WTC11 (cell line): ENCODE results near the gene SOX4. TPM values are rescaled to one million over a fixed set of nuclear protein-coding genes. Genes with fewer than 3 reads are reported as not detected.
A peak's percentile ranks its signal among the peaks of the same experiment; 100 is the strongest.

ENCODE experiments used
- ATAC-seq: fragments of 200-7000 bp; cut with Tn5 transposase; 2 replicates; pipeline ENCODE4 v1.10.0; 2021; ENCODE audit warnings: mild to moderate bottlenecking, moderate library complexity
- CTCF ChIA-PET: fragments of 300-600 bp; sonication (Branson Sonifier 250); formaldehyde crosslinking; loops from one replicate; lab custom pipeline; 2021; ENCODE audit warnings: antibody characterized with exemption; lab: Charles Lee
- POLR2A ChIA-PET: fragments of 350-600 bp; sonication (Branson Sonifier 250); formaldehyde crosslinking; loops from one replicate; lab custom pipeline; 2021; ENCODE audit warnings: antibody characterized with exemption; lab: Charles Lee
- DNase-seq: peaks from one replicate; pipeline ENCODE4 v3.0.0; 2021; ENCODE audit warnings: low spot score
- H3K27ac Mint-ChIP-seq: 2 replicates; pipeline ENCODE4 v1.8.0; 2021; ENCODE audit warnings: mixed read lengths
- H3K27me3 Mint-ChIP-seq: 2 replicates; pipeline ENCODE4 v1.8.0; 2021; ENCODE audit warnings: low read depth, mild to moderate bottlenecking, moderate library complexity, mixed read lengths
- H3K36me3 Mint-ChIP-seq: 2 replicates; pipeline ENCODE4 v1.8.0; 2021; ENCODE audit warnings: mixed read lengths
- H3K4me1 Mint-ChIP-seq: 2 replicates; pipeline ENCODE4 v1.8.0; 2022; ENCODE audit warnings: mixed read lengths
- H3K4me3 Mint-ChIP-seq: 2 replicates; pipeline ENCODE4 v1.8.0; 2021; ENCODE audit warnings: mild to moderate bottlenecking, moderate library complexity, mixed read lengths
- H3K9me3 Mint-ChIP-seq: 2 replicates; pipeline ENCODE4 v1.8.0; 2021; ENCODE audit warnings: mixed read lengths
- CBFB ChIP-seq: sonication (generic); formaldehyde crosslinking; IDR thresholded peaks from 2 replicates; pipeline ENCODE4 v1.8.1; 2022; ENCODE audit warnings: mild to moderate bottlenecking, low read depth, missing genetic modification reagents
- ELF4 ChIP-seq: sonication (generic); formaldehyde crosslinking; IDR thresholded peaks from 2 replicates; pipeline ENCODE4 v1.8.1; 2022; ENCODE audit warnings: low read depth, mild to moderate bottlenecking, moderate library complexity, missing genetic modification reagents
- FOXJ3 ChIP-seq: sonication (generic); formaldehyde crosslinking; IDR thresholded peaks from 2 replicates; pipeline ENCODE4 v1.9.0; 2021; ENCODE audit warnings: missing genetic modification reagents, mild to moderate bottlenecking, borderline replicate concordance
- IRF2 ChIP-seq: sonication (generic); formaldehyde crosslinking; IDR thresholded peaks from 2 replicates; pipeline ENCODE4 v1.8.0; 2022; ENCODE audit warnings: low read depth, missing genetic modification reagents, borderline replicate concordance
- MYBL2 ChIP-seq: sonication (generic); formaldehyde crosslinking; IDR thresholded peaks from 2 replicates; pipeline ENCODE4 v1.8.1; 2023; ENCODE audit warnings: mild to moderate bottlenecking, moderate library complexity, missing genetic modification reagents
- NFATC4 ChIP-seq: fragments of 250-450 bp; sonication (Bioruptor Pico); IDR thresholded peaks from 2 replicates; pipeline ENCODE4 v1.9.0; 2021; ENCODE audit warnings: mild to moderate bottlenecking
- NFYB ChIP-seq: sonication (generic); formaldehyde crosslinking; conservative IDR thresholded peaks from 2 replicates; pipeline ENCODE4 v1.8.0; 2022; ENCODE audit warnings: low read depth, missing genetic modification reagents
- total RNA-seq: library from RNA; stranded (reverse); gene quantifications from 3 replicates; pipeline ENCODE4 v1.2.3, GENCODE V29; 2021
- TF ChIP-seq, protein P1 (sequence below): sonication (generic); formaldehyde crosslinking; IDR thresholded peaks from 2 replicates; pipeline ENCODE4 v1.8.1; 2023; ENCODE audit warnings: mild to moderate bottlenecking, missing genetic modification reagents, borderline replicate concordance
- TF ChIP-seq, protein P2 (sequence below): fragments of 250-450 bp; sonication (Bioruptor Pico); IDR thresholded peaks from 2 replicates; pipeline ENCODE4 v1.9.0; 2021; ENCODE audit warnings: mild to moderate bottlenecking, borderline replicate concordance
- TF ChIP-seq, protein P3 (sequence below): sonication (generic); formaldehyde crosslinking; IDR thresholded peaks from 2 replicates; pipeline ENCODE4 v1.8.1; 2022; ENCODE audit warnings: low read depth, mild to moderate bottlenecking, moderate library complexity, missing genetic modification reagents, borderline replicate concordance
- TF ChIP-seq, protein P4 (sequence below): sonication (generic); formaldehyde crosslinking; IDR thresholded peaks from 2 replicates; pipeline ENCODE4 v1.8.1; 2023; ENCODE audit warnings: mild to moderate bottlenecking, missing genetic modification reagents
- TF ChIP-seq, protein P5 (sequence below): sonication (generic); formaldehyde crosslinking; IDR thresholded peaks from 2 replicates; pipeline ENCODE4 v1.8.1; 2023; ENCODE audit warnings: mild to moderate bottlenecking, moderate library complexity, missing genetic modification reagents
- TF ChIP-seq, protein P6 (sequence below): sonication (generic); formaldehyde crosslinking; IDR thresholded peaks from 2 replicates; pipeline ENCODE4 v1.8.0; 2022; ENCODE audit warnings: mild to moderate bottlenecking, missing genetic modification reagents
- TF ChIP-seq, protein P7 (sequence below): sonication (generic); formaldehyde crosslinking; IDR thresholded peaks from 2 replicates; pipeline ENCODE4 v1.8.0; 2023; ENCODE audit warnings: mild to moderate bottlenecking, missing genetic modification reagents
- TF ChIP-seq, protein P8 (sequence below): fragments of 250-450 bp; sonication (Bioruptor Pico); IDR thresholded peaks from 2 replicates; pipeline ENCODE4 v1.9.0; 2021; ENCODE audit warnings: mild to moderate bottlenecking

The SOX4 gene
- total RNA-seq, 1 experiment from 2014 or later, result 182 TPM

DNA sequence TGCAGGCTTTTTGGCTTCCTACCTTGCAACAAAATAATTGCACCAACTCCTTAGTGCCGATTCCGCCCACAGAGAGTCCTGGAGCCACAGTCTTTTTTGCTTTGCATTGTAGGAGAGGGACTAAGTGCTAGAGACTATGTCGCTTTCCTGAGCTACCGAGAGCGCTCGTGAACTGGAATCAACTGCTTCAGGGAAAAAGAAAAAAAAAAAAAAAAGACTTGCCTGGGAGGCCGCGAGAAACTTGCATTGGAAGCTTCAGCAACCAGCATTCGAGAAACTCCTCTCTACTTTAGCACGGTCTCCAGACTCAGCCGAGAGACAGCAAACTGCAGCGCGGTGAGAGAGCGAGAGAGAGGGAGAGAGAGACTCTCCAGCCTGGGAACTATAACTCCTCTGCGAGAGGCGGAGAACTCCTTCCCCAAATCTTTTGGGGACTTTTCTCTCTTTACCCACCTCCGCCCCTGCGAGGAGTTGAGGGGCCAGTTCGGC, 420 bp downstream of the SOX4 start:
- ATAC-seq (peak; percentile 2), DNase-seq (peak; percentile 26)
- Mint-ChIP-seq H3K27me3 (no peaks in the 10 kb centered on the region; the same call in 1 of the 2 replicates), H3K27ac (no peak overlapping the region), H3K9me3 (no peaks in the 10 kb centered on the region), H3K4me3 (no peak overlapping the region), H3K36me3 (peaks cover 39% of the 10 kb centered on the region), H3K4me1 (peaks cover 20% of the 10 kb centered on the region)
- ChIA-PET CTCF (interaction anchor here (0.6 to 2.0 kb wide), 10 partner anchors 8 to 1043 kb away, joined by 3 to 9 read pairs (median 3); no protein-coding TSS in a partner anchor), POLR2A (interaction anchor here (0.6 to 4.7 kb wide), 33 partner anchors 8 to 1190 kb away, joined by 3 to 81 read pairs (median 4); no protein-coding TSS in a partner anchor)
- TF ChIP-seq NFYB (CRISPR knock-in tag), result no peak
- no peak for TF ChIP-seq ELF4 (CRISPR knock-in tag)
- TF ChIP-seq FOXJ3 (CRISPR knock-in tag), result no peak
- TF ChIP-seq, protein P1, sequence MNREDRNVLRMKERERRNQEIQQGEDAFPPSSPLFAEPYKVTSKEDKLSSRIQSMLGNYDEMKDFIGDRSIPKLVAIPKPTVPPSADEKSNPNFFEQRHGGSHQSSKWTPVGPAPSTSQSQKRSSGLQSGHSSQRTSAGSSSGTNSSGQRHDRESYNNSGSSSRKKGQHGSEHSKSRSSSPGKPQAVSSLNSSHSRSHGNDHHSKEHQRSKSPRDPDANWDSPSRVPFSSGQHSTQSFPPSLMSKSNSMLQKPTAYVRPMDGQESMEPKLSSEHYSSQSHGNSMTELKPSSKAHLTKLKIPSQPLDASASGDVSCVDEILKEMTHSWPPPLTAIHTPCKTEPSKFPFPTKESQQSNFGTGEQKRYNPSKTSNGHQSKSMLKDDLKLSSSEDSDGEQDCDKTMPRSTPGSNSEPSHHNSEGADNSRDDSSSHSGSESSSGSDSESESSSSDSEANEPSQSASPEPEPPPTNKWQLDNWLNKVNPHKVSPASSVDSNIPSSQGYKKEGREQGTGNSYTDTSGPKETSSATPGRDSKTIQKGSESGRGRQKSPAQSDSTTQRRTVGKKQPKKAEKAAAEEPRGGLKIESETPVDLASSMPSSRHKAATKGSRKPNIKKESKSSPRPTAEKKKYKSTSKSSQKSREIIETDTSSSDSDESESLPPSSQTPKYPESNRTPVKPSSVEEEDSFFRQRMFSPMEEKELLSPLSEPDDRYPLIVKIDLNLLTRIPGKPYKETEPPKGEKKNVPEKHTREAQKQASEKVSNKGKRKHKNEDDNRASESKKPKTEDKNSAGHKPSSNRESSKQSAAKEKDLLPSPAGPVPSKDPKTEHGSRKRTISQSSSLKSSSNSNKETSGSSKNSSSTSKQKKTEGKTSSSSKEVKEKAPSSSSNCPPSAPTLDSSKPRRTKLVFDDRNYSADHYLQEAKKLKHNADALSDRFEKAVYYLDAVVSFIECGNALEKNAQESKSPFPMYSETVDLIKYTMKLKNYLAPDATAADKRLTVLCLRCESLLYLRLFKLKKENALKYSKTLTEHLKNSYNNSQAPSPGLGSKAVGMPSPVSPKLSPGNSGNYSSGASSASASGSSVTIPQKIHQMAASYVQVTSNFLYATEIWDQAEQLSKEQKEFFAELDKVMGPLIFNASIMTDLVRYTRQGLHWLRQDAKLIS (CRISPR knock-in tag), result peak; percentile 13; the same call in 1 of the 2 replicates
- TF ChIP-seq, protein P2, sequence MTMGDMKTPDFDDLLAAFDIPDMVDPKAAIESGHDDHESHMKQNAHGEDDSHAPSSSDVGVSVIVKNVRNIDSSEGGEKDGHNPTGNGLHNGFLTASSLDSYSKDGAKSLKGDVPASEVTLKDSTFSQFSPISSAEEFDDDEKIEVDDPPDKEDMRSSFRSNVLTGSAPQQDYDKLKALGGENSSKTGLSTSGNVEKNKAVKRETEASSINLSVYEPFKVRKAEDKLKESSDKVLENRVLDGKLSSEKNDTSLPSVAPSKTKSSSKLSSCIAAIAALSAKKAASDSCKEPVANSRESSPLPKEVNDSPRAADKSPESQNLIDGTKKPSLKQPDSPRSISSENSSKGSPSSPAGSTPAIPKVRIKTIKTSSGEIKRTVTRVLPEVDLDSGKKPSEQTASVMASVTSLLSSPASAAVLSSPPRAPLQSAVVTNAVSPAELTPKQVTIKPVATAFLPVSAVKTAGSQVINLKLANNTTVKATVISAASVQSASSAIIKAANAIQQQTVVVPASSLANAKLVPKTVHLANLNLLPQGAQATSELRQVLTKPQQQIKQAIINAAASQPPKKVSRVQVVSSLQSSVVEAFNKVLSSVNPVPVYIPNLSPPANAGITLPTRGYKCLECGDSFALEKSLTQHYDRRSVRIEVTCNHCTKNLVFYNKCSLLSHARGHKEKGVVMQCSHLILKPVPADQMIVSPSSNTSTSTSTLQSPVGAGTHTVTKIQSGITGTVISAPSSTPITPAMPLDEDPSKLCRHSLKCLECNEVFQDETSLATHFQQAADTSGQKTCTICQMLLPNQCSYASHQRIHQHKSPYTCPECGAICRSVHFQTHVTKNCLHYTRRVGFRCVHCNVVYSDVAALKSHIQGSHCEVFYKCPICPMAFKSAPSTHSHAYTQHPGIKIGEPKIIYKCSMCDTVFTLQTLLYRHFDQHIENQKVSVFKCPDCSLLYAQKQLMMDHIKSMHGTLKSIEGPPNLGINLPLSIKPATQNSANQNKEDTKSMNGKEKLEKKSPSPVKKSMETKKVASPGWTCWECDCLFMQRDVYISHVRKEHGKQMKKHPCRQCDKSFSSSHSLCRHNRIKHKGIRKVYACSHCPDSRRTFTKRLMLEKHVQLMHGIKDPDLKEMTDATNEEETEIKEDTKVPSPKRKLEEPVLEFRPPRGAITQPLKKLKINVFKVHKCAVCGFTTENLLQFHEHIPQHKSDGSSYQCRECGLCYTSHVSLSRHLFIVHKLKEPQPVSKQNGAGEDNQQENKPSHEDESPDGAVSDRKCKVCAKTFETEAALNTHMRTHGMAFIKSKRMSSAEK (CRISPR knock-in tag), result no peak
- TF ChIP-seq, protein P3, sequence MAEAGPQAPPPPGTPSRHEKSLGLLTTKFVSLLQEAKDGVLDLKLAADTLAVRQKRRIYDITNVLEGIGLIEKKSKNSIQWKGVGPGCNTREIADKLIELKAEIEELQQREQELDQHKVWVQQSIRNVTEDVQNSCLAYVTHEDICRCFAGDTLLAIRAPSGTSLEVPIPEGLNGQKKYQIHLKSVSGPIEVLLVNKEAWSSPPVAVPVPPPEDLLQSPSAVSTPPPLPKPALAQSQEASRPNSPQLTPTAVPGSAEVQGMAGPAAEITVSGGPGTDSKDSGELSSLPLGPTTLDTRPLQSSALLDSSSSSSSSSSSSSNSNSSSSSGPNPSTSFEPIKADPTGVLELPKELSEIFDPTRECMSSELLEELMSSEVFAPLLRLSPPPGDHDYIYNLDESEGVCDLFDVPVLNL (CRISPR knock-in tag), result no peak
- TF ChIP-seq, protein P4, sequence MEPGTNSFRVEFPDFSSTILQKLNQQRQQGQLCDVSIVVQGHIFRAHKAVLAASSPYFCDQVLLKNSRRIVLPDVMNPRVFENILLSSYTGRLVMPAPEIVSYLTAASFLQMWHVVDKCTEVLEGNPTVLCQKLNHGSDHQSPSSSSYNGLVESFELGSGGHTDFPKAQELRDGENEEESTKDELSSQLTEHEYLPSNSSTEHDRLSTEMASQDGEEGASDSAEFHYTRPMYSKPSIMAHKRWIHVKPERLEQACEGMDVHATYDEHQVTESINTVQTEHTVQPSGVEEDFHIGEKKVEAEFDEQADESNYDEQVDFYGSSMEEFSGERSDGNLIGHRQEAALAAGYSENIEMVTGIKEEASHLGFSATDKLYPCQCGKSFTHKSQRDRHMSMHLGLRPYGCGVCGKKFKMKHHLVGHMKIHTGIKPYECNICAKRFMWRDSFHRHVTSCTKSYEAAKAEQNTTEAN (CRISPR knock-in tag), result no peak
- no peak for TF ChIP-seq MYBL2 (CRISPR knock-in tag)
- TF ChIP-seq, protein P5, sequence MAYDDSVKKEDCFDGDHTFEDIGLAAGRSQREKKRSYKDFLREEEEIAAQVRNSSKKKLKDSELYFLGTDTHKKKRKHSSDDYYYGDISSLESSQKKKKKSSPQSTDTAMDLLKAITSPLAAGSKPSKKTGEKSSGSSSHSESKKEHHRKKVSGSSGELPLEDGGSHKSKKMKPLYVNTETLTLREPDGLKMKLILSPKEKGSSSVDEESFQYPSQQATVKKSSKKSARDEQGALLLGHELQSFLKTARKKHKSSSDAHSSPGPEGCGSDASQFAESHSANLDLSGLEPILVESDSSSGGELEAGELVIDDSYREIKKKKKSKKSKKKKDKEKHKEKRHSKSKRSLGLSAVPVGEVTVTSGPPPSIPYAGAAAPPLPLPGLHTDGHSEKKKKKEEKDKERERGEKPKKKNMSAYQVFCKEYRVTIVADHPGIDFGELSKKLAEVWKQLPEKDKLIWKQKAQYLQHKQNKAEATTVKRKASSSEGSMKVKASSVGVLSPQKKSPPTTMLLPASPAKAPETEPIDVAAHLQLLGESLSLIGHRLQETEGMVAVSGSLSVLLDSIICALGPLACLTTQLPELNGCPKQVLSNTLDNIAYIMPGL (CRISPR knock-in tag), result peak; percentile 12; the same call in 1 of the 2 replicates
- TF ChIP-seq, protein P6, sequence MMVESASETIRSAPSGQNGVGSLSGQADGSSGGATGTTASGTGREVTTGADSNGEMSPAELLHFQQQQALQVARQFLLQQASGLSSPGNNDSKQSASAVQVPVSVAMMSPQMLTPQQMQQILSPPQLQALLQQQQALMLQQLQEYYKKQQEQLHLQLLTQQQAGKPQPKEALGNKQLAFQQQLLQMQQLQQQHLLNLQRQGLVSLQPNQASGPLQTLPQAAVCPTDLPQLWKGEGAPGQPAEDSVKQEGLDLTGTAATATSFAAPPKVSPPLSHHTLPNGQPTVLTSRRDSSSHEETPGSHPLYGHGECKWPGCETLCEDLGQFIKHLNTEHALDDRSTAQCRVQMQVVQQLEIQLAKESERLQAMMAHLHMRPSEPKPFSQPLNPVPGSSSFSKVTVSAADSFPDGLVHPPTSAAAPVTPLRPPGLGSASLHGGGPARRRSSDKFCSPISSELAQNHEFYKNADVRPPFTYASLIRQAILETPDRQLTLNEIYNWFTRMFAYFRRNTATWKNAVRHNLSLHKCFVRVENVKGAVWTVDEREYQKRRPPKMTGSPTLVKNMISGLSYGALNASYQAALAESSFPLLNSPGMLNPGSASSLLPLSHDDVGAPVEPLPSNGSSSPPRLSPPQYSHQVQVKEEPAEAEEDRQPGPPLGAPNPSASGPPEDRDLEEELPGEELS (CRISPR knock-in tag), result no peak
- TF ChIP-seq IRF2 (CRISPR knock-in tag), result no peak
- TF ChIP-seq, protein P7, sequence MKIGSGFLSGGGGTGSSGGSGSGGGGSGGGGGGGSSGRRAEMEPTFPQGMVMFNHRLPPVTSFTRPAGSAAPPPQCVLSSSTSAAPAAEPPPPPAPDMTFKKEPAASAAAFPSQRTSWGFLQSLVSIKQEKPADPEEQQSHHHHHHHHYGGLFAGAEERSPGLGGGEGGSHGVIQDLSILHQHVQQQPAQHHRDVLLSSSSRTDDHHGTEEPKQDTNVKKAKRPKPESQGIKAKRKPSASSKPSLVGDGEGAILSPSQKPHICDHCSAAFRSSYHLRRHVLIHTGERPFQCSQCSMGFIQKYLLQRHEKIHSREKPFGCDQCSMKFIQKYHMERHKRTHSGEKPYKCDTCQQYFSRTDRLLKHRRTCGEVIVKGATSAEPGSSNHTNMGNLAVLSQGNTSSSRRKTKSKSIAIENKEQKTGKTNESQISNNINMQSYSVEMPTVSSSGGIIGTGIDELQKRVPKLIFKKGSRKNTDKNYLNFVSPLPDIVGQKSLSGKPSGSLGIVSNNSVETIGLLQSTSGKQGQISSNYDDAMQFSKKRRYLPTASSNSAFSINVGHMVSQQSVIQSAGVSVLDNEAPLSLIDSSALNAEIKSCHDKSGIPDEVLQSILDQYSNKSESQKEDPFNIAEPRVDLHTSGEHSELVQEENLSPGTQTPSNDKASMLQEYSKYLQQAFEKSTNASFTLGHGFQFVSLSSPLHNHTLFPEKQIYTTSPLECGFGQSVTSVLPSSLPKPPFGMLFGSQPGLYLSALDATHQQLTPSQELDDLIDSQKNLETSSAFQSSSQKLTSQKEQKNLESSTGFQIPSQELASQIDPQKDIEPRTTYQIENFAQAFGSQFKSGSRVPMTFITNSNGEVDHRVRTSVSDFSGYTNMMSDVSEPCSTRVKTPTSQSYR (CRISPR knock-in tag), result no peak
- TF ChIP-seq CBFB (CRISPR knock-in tag), result 0 out of 2 replicates have a peak, but pooled peaks have one; percentile 1
- TF ChIP-seq, protein P8, sequence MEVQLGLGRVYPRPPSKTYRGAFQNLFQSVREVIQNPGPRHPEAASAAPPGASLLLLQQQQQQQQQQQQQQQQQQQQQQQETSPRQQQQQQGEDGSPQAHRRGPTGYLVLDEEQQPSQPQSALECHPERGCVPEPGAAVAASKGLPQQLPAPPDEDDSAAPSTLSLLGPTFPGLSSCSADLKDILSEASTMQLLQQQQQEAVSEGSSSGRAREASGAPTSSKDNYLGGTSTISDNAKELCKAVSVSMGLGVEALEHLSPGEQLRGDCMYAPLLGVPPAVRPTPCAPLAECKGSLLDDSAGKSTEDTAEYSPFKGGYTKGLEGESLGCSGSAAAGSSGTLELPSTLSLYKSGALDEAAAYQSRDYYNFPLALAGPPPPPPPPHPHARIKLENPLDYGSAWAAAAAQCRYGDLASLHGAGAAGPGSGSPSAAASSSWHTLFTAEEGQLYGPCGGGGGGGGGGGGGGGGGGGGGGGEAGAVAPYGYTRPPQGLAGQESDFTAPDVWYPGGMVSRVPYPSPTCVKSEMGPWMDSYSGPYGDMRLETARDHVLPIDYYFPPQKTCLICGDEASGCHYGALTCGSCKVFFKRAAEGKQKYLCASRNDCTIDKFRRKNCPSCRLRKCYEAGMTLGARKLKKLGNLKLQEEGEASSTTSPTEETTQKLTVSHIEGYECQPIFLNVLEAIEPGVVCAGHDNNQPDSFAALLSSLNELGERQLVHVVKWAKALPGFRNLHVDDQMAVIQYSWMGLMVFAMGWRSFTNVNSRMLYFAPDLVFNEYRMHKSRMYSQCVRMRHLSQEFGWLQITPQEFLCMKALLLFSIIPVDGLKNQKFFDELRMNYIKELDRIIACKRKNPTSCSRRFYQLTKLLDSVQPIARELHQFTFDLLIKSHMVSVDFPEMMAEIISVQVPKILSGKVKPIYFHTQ (CRISPR knock-in tag), result no peak
- no peak for TF ChIP-seq NFATC4 (CRISPR knock-in tag)
